Measurements from ENCODE around the gene ATP10A.

DNA sequence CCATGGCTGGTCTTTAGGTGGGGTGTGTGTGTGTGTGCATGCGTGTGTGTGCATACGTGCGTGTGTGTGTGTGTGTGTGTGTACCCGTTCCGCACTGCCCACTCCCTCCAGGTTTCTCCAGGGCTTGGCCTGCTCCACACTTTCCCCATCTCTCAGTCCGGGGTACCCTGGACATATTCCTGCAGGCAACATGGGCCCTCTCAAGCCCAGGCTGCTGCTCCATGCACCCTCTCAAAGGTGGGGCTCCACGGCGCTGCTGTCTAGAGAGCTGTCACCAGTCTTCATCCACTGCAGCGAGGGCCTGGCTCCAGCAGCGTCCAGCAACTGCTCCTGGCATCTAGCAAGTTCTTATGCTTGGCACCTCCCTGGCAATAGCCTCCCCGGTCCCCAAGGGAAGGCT lies 86.1 kb downstream of the ATP10A start:
- no peak for TF ChIP-seq EZH2phosphoT487 (IDR thresholded peaks at IDR 0.05; ENCODE audit: borderline replicate concordance)
- no peak for TF ChIP-seq SIN3A (IDR thresholded peaks at IDR 0.05; ENCODE audit: low read depth)
- TF ChIP-seq YY1 (IDR thresholded peaks at IDR 0.05; ENCODE audit: extremely low read depth, insufficient replicate concordance, low read depth, low read length), result no peak
- TF ChIP-seq, protein P1, sequence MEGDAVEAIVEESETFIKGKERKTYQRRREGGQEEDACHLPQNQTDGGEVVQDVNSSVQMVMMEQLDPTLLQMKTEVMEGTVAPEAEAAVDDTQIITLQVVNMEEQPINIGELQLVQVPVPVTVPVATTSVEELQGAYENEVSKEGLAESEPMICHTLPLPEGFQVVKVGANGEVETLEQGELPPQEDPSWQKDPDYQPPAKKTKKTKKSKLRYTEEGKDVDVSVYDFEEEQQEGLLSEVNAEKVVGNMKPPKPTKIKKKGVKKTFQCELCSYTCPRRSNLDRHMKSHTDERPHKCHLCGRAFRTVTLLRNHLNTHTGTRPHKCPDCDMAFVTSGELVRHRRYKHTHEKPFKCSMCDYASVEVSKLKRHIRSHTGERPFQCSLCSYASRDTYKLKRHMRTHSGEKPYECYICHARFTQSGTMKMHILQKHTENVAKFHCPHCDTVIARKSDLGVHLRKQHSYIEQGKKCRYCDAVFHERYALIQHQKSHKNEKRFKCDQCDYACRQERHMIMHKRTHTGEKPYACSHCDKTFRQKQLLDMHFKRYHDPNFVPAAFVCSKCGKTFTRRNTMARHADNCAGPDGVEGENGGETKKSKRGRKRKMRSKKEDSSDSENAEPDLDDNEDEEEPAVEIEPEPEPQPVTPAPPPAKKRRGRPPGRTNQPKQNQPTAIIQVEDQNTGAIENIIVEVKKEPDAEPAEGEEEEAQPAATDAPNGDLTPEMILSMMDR (IDR thresholded peaks at IDR 0.05 in 2 of 3, conservative IDR thresholded peaks at IDR 0.05 in 1 of 3; ENCODE audit: borderline replicate concordance in 1 of 3, insufficient read depth in 1 of 3, low read depth in 2 of 3, low read length in 2 of 3), result no peak
- TF ChIP-seq TCF7L2 (IDR thresholded peaks at IDR 0.05; ENCODE audit: borderline replicate concordance, extremely low read depth, insufficient read depth, insufficient read length), result no peak
- TF ChIP-seq CEBPB (IDR thresholded peaks at IDR 0.05; ENCODE audit: low read depth), result no peak
- TF ChIP-seq RAD21 (IDR thresholded peaks at IDR 0.05; ENCODE audit: low read depth), result no peak
- no peak for TF ChIP-seq EGR1 (IDR thresholded peaks at IDR 0.05; ENCODE audit: low read depth)
- no peak for TF ChIP-seq EZH2 (IDR thresholded peaks at IDR 0.05)
- TF ChIP-seq SRF (IDR thresholded peaks at IDR 0.05; ENCODE audit: low read depth), result no peak
